ENCODE measurements around the gene TCF7L2.

DNA sequence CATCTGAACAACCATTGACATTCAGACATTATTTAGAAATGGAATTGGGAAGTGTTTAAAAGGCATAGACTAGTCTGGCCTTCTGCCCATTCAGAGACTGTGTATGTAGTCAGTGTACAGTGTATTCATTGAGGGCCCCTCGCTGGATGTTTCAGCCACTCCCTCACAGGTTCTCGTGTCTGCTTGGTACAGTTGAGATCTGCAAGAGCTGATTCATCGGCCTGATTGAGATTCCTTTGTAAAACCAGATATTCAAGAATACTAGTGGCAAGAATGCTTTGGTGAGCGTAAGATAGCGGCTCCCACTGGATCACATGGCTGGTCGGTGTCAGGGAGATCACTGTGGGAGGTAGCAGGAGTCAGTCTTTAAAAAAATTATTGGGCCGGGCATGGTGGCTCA, 119.5 kb downstream of the TCF7L2 start:
- TF ChIP-seq, protein P1, sequence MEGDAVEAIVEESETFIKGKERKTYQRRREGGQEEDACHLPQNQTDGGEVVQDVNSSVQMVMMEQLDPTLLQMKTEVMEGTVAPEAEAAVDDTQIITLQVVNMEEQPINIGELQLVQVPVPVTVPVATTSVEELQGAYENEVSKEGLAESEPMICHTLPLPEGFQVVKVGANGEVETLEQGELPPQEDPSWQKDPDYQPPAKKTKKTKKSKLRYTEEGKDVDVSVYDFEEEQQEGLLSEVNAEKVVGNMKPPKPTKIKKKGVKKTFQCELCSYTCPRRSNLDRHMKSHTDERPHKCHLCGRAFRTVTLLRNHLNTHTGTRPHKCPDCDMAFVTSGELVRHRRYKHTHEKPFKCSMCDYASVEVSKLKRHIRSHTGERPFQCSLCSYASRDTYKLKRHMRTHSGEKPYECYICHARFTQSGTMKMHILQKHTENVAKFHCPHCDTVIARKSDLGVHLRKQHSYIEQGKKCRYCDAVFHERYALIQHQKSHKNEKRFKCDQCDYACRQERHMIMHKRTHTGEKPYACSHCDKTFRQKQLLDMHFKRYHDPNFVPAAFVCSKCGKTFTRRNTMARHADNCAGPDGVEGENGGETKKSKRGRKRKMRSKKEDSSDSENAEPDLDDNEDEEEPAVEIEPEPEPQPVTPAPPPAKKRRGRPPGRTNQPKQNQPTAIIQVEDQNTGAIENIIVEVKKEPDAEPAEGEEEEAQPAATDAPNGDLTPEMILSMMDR (IDR thresholded peaks at IDR 0.05), result no peak
- TF ChIP-seq POLR2A (IDR thresholded peaks at IDR 0.05) (no peak), POLR2AphosphoS5 (IDR thresholded peaks at IDR 0.05) (no peak)

Data from stomach (tissue), 4 donors.